Suprapubic skin (tissue), 4 donors: Measurements from ENCODE around the gene AFAP1L2. TPM values are rescaled to one million over a fixed set of nuclear protein-coding genes. Genes with fewer than 3 reads are reported as not detected.

ENCODE experiments used
- DNase-seq, 2 donors: peaks; one replicate each; pipeline ENCODE4 v3.0.0-alpha.2; 2019; ENCODE audit warnings: low spot score in 2 of 2
- H3K27ac ChIP-seq: fragments of 200-600 bp; sonication (generic); one replicate; pipeline ENCODE4 v1.5.1; 2019
- H3K27me3 ChIP-seq: fragments of 200-600 bp; sonication (generic); one replicate; pipeline ENCODE4 v1.5.1; 2019
- H3K36me3 ChIP-seq: fragments of 200-600 bp; sonication (generic); one replicate; pipeline ENCODE4 v1.5.1; 2019
- H3K4me1 ChIP-seq: fragments of 200-600 bp; sonication (generic); one replicate; pipeline ENCODE4 v1.5.1; 2019
- H3K4me3 ChIP-seq: fragments of 200-600 bp; sonication (generic); one replicate; pipeline ENCODE4 v1.5.1; 2019; ENCODE audit warnings: mild to moderate bottlenecking
- H3K9me3 ChIP-seq: fragments of 200-600 bp; sonication (generic); one replicate; pipeline ENCODE4 v1.5.1; 2019
- EP300 ChIP-seq: sonication (generic); formaldehyde crosslinking; IDR thresholded peaks from one replicate; pipeline ENCODE4 v1.6.1; 2017; ENCODE audit warnings: antibody characterized with exemption
- POLR2A ChIP-seq, 2 donors: fragments of 450-650 bp; IDR thresholded peaks; one replicate each; pipeline ENCODE4 v1.6.1; 2017; ENCODE audit warnings: antibody characterized with exemption in 2 of 2, mild to moderate bottlenecking in 2 of 2, moderate library complexity in 2 of 2
- POLR2AphosphoS5 ChIP-seq, 3 donors: sonication (generic); formaldehyde crosslinking; IDR thresholded peaks; one replicate each; pipeline ENCODE4 v1.6.1; 2017; ENCODE audit warnings: antibody characterized with exemption in 3 of 3
- WGBS: methylation state at CpG from one replicate; pipeline ENCODE4 v1.1.5; 2018; 5-methylcytosine and 5-hydroxymethylcytosine counted together
- total RNA-seq, 4 donors: library from RNA; depleted of rRNA; stranded (reverse); fragments of >200 nt; gene quantifications; one replicate each; pipeline ENCODE4 v1.1.0, GENCODE V29; 2016
- TF ChIP-seq, protein P1 (sequence below), 2 donors: fragments of 200-600 bp in 1 of 2; fragments of 450-650 bp in 1 of 2; sonication (generic) in 1 of 2; IDR thresholded peaks; one replicate each; pipeline ENCODE4 v1.5.1; 2016 to 2019; ENCODE audit warnings: antibody characterized with exemption in 2 of 2, mild to moderate bottlenecking in 1 of 2, moderate library complexity in 1 of 2

Gene AFAP1L2
- total RNA-seq, 4 donors from 2014 or later: 10.8 to 32.0 (median 15.7) TPM

DNA sequence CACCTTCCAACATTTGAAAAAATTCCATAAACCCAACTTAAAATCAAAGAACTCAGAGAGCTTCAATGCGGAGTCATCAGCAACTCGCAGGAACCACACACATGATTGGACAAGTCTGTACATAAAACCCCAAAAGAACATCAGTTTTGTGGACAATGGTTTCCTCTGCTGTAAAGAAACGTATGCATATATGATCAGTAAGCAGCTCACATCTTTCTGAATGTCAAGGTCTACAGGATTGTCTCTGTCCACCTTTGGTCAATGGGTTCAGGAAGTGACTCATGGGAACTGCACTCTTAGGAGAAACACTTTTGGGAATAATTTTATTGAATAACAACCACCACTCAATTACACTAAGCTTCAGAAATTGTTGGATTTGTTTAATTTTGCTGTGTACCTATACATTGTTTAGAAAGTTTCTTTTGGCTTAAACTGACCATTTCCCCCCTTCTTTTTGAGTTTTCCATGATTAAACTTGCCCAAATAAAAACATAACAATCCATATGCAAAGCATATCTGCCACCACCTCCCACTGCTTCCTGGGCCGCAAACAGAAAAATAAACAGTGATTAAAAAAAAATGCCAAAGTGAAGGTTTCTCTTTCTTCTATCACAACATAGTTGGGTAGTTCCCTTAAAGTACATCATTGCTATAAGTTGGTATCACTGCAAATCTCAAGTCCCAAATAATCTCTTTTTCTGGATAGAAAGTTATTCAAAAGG, 27.3 kb upstream of the AFAP1L2 start:
- Histone ChIP-seq H3K9me3 (no peaks in the 10 kb centered on the region), H3K27ac (no peak overlapping the region), H3K36me3 (peaks cover 23% of the 10 kb centered on the region), H3K4me3 (no peak overlapping the region), H3K27me3 (no peaks in the 10 kb centered on the region), H3K4me1 (peaks cover 11% of the 10 kb centered on the region)
- TF ChIP-seq, protein P1, sequence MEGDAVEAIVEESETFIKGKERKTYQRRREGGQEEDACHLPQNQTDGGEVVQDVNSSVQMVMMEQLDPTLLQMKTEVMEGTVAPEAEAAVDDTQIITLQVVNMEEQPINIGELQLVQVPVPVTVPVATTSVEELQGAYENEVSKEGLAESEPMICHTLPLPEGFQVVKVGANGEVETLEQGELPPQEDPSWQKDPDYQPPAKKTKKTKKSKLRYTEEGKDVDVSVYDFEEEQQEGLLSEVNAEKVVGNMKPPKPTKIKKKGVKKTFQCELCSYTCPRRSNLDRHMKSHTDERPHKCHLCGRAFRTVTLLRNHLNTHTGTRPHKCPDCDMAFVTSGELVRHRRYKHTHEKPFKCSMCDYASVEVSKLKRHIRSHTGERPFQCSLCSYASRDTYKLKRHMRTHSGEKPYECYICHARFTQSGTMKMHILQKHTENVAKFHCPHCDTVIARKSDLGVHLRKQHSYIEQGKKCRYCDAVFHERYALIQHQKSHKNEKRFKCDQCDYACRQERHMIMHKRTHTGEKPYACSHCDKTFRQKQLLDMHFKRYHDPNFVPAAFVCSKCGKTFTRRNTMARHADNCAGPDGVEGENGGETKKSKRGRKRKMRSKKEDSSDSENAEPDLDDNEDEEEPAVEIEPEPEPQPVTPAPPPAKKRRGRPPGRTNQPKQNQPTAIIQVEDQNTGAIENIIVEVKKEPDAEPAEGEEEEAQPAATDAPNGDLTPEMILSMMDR (IDR thresholded peaks at IDR 0.05): no peak
- TF ChIP-seq EP300: no peak
- TF ChIP-seq POLR2AphosphoS5 (IDR thresholded peaks at IDR 0.05): no peak
- TF ChIP-seq POLR2A (IDR thresholded peaks at IDR 0.05): no peak
- DNase-seq: no peak
- WGBS: 82% methylated on average over 4 of the region's 4 CpGs

DNA sequence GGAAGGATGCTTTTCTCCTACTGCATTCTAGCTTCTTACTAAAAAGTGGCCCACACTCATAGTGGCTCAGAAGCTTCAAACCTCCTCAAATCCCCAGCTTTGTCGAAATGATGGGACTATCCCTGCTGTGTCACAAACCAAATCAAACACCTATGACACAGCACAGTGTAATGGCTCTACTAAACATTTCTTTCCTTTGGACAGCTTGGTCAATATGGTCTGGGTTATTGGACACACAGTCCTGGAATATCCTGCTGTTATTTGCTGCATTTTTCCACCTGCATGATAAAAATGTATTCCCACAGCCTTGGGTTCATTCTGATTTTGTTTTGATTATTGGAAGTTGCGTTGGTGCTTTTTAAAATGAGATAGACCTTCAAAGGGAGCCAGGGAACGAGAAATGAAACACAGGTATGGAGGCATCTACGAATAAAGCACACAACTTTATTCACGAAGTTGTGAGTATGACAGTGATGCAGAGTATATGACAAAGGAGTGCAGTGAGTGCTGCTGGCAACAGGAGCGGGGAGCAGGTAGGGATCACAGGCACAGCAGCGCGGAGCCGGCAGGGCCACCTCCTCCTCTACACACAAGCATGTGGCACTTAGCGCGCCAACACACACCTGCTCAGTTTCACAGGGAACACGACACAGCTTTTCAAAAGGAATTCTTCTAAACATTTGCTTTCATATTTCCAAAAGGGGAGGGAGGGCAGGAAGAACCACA, 26.5 kb upstream of the AFAP1L2 start:
- TF ChIP-seq POLR2AphosphoS5 (IDR thresholded peaks at IDR 0.05): no peak
- Histone ChIP-seq H3K4me3 (no peak overlapping the region), H3K27ac (no peak overlapping the region), H3K36me3 (peaks cover 15% of the 10 kb centered on the region), H3K9me3 (no peaks in the 10 kb centered on the region), H3K4me1 (peaks cover 11% of the 10 kb centered on the region), H3K27me3 (no peaks in the 10 kb centered on the region)
- WGBS: 92% methylated on average over 12 of the region's 12 CpGs
- DNase-seq: no peak

DNA sequence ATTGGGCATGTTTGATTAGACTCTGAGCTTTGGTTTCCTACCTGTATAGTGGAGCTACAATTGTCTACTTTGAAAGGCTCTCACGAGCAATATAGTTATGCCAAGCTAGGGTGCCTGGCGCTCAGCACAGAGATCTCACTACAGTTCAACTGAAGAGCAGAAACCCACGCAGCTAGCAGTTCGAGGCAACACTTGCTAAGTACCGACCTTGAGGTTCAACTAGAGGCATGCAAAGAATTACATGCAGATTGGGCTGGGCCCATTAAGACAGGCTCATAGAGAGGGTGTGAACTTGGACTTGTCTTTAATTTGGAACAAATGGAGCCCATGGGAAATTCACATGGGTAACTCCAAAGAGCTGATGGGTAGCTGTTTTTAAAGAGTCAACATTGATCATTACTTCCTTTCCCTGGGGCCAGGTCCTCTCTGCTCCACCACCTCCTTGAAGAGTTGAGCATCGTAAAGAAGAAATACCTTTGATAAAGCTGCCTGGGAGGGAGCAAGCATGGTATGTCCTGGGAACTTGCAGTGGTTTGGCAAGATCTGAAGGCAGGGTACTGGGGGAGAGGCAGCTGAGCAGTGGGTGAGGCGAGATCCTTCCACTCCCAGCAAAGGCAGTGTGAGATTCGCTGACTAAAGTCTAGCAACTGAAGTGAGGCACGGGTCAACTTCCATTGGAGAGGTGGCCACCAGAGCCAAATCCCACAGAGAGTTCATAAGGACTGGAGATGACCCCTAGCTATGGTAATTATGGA, 25.5 kb upstream of the AFAP1L2 start:
- Histone ChIP-seq H3K4me3 (no peak overlapping the region), H3K9me3 (no peaks in the 10 kb centered on the region), H3K27ac (no peak overlapping the region), H3K4me1 (peaks cover 11% of the 10 kb centered on the region), H3K27me3 (no peaks in the 10 kb centered on the region), H3K36me3 (peaks cover 5% of the 10 kb centered on the region)
- 84% methylated on average over 9 of the region's 9 CpGs for WGBS
- TF ChIP-seq, protein P1 (IDR thresholded peaks at IDR 0.05): no peak
- no peak for TF ChIP-seq EP300
- TF ChIP-seq POLR2AphosphoS5 (IDR thresholded peaks at IDR 0.05): no peak
- no peak for DNase-seq

DNA sequence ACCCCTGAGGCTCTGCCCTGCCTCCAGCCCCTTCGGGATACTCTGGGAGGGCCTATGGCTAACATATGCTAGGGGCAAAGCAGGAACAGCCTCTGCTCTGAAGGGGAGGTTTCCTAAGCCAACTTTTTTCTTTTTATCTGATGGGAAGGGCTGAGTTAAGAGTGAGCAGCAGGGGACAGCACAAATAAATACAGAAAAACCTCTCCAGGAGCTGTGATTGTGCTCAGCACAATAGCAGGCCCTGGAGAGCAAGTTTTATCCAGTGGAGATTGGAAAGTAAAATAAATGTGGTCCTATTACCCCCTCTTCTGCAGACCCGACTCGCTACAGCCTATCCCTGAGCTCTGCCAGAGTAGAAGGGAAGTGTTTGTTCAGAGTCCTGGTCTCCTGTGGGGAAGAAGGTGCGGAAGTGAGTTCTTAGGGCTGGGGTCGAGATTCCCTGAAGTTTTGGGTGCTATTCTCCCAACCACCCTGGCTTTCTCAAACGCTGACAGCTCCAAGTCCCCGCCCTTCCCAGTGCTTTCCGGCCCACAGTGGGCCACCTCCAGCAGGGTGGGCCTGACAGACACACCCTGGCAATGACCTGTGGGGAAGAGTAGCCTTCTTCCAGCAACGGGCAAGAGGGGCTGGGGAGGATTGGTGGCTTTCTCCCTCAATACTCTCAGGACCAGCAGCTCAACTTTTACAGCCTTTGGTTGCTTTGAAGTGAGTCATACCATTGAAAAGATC, 23.0 kb upstream of the AFAP1L2 start:
- 57% methylated on average over 9 of the region's 9 CpGs for WGBS
- TF ChIP-seq POLR2A (IDR thresholded peaks at IDR 0.05) (no peak), EP300 (no peak), POLR2AphosphoS5 (IDR thresholded peaks at IDR 0.05) (no peak)
- TF ChIP-seq, protein P1 (IDR thresholded peaks at IDR 0.05): no peak

DNA sequence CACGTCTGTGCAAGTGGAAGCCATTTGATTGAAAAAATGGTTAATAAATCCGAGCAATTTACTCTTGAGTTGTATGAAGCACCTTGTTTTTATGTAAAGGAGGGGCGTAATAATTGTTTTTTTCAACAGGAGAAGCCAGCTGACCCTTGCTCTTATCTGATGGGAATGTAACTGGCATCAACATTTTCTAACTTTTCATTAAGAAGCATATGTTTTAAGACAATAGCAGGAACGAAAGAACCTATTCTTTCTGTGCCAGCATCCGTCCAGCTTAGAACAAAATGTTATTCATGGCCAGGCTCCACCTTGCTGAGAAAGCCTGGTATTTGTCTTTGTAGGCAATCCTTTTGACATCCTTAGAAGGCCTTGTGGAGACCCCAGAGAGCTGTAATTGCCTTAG, 22.2 kb upstream of the AFAP1L2 start:
- Histone ChIP-seq H3K9me3 (no peaks in the 10 kb centered on the region), H3K4me1 (peaks cover 11% of the 10 kb centered on the region), H3K36me3 (no peaks in the 10 kb centered on the region), H3K27me3 (no peaks in the 10 kb centered on the region), H3K4me3 (no peak overlapping the region), H3K27ac (no peak overlapping the region)
- DNase-seq: no peak
- WGBS: 69% methylated on average over 5 of the region's 5 CpGs
- TF ChIP-seq POLR2AphosphoS5 (IDR thresholded peaks at IDR 0.05) (no peak), EP300 (no peak)

More for the DNA sequence above, 23.0 kb upstream of the AFAP1L2 start:
- H3K4me1 ChIP-seq: peaks cover 11% of the 10 kb centered on the region
- no peaks in the 10 kb centered on the region for H3K36me3 ChIP-seq
- no peaks in the 10 kb centered on the region for H3K27me3 ChIP-seq
- no peak overlapping the region for H3K4me3 ChIP-seq
- no peak overlapping the region for H3K27ac ChIP-seq
- no peak for DNase-seq
- no peaks in the 10 kb centered on the region for H3K9me3 ChIP-seq
